Measurements from ENCODE around the gene CDC42BPA. TPM values are rescaled to one million over a fixed set of nuclear protein-coding genes. Genes with fewer than 3 reads are reported as not detected.
"Not testable (repeated sequence)": the region's sequence is repeated elsewhere in the genome, so short reads cannot be mapped to it uniquely, and the experiment has no call there.

The CDC42BPA gene
- total RNA-seq, 1 experiment from 2014 or later, result 48.6 TPM

- CTCF ChIA-PET, result no interaction called here
- intact Hi-C loops (cut with micrococcal nuclease; ENCODE audit: unreplicated experiment), result loop anchor here (10.0 kb wide), 1 partner anchor 428 kb away; no protein-coding TSS in a partner anchor
- peaks cover 3% of the 10 kb centered on the region for H3K9me3 Mint-ChIP-seq (ENCODE audit: low read depth, unreplicated experiment)
- no peak overlapping the region for H3K27ac Mint-ChIP-seq (ENCODE audit: unreplicated experiment)
- peaks cover 6% of the 10 kb centered on the region for H3K36me3 Mint-ChIP-seq (ENCODE audit: insufficient read depth, unreplicated experiment)
- no peaks in the 10 kb centered on the region for H3K27me3 Mint-ChIP-seq (ENCODE audit: unreplicated experiment)
- no TSS peak for BruUV-seq (replicated peaks)
- no peak for DNase-seq
- H3K4me1 Mint-ChIP-seq (ENCODE audit: low read depth, unreplicated experiment), result peaks cover 9% of the 10 kb centered on the region
- no peak for TF ChIP-seq CTCF (IDR thresholded peaks at IDR 0.05; ENCODE audit: unreplicated experiment)
- H3K4me3 Mint-ChIP-seq (ENCODE audit: low read depth, unreplicated experiment), result no peak overlapping the region
These were observed 312.0 kb downstream of the CDC42BPA start for GRCh38 chr1:227006226-227006796.

GRCh38 chr1:227004796-227005195 is 313.5 kb downstream of the CDC42BPA start:
- intact Hi-C loops (cut with micrococcal nuclease; ENCODE audit: unreplicated experiment), result loop anchor here (10.0 kb wide), 1 partner anchor 430 kb away; no protein-coding TSS in a partner anchor
- no TSS peak for BruUV-seq (replicated peaks)
- Mint-ChIP-seq H3K9me3 (ENCODE audit: low read depth, unreplicated experiment) (peaks cover 3% of the 10 kb centered on the region), H3K27me3 (ENCODE audit: unreplicated experiment) (no peaks in the 10 kb centered on the region), H3K36me3 (ENCODE audit: insufficient read depth, unreplicated experiment) (no peaks in the 10 kb centered on the region), H3K4me3 (ENCODE audit: low read depth, unreplicated experiment) (no peak overlapping the region), H3K4me1 (ENCODE audit: low read depth, unreplicated experiment) (no peaks in the 10 kb centered on the region), H3K27ac (ENCODE audit: unreplicated experiment) (no peak overlapping the region)
- no peak for DNase-seq
- CTCF ChIA-PET, result no interaction called here
- TF ChIP-seq CTCF (IDR thresholded peaks at IDR 0.05; ENCODE audit: unreplicated experiment), result no peak

GRCh38 chr1:227003165-227003564 is 315.1 kb downstream of the CDC42BPA start:
- H3K27ac Mint-ChIP-seq (ENCODE audit: unreplicated experiment), result no peak overlapping the region
- no peaks in the 10 kb centered on the region for H3K27me3 Mint-ChIP-seq (ENCODE audit: unreplicated experiment)
- no TSS peak for BruUV-seq (replicated peaks)
- TF ChIP-seq CTCF (IDR thresholded peaks at IDR 0.05; ENCODE audit: unreplicated experiment), result no peak
- H3K4me3 Mint-ChIP-seq (ENCODE audit: low read depth, unreplicated experiment), result no peak overlapping the region
- no peak for DNase-seq
- H3K9me3 Mint-ChIP-seq (ENCODE audit: low read depth, unreplicated experiment), result peaks cover 3% of the 10 kb centered on the region
- CTCF ChIA-PET, result no interaction called here
- H3K36me3 Mint-ChIP-seq (ENCODE audit: insufficient read depth, unreplicated experiment), result no peaks in the 10 kb centered on the region
- intact Hi-C loops (cut with micrococcal nuclease; ENCODE audit: unreplicated experiment), result loop anchor here (10.0 kb wide), 1 partner anchor 432 kb away; no protein-coding TSS in a partner anchor
- H3K4me1 Mint-ChIP-seq (ENCODE audit: low read depth, unreplicated experiment), result no peaks in the 10 kb centered on the region

- no peaks in the 10 kb centered on the region for H3K4me1 Mint-ChIP-seq (ENCODE audit: low read depth, unreplicated experiment)
- H3K27ac Mint-ChIP-seq (ENCODE audit: unreplicated experiment), result no peak overlapping the region
- CTCF ChIA-PET, result no interaction called here
- no TSS peak for BruUV-seq (replicated peaks)
- peaks cover 3% of the 10 kb centered on the region for H3K9me3 Mint-ChIP-seq (ENCODE audit: low read depth, unreplicated experiment)
- no peak overlapping the region for H3K4me3 Mint-ChIP-seq (ENCODE audit: low read depth, unreplicated experiment)
- no peak for TF ChIP-seq CTCF (IDR thresholded peaks at IDR 0.05; ENCODE audit: unreplicated experiment)
- no peak for DNase-seq
- intact Hi-C loops (cut with micrococcal nuclease; ENCODE audit: unreplicated experiment), result loop anchor here (10.0 kb wide), 1 partner anchor 432 kb away; no protein-coding TSS in a partner anchor
- H3K36me3 Mint-ChIP-seq (ENCODE audit: insufficient read depth, unreplicated experiment), result no peaks in the 10 kb centered on the region
- H3K27me3 Mint-ChIP-seq (ENCODE audit: unreplicated experiment), result no peaks in the 10 kb centered on the region
These were observed 315.7 kb downstream of the CDC42BPA start for GRCh38 chr1:227002531-227003049.

- intact Hi-C loops (cut with micrococcal nuclease; ENCODE audit: unreplicated experiment); H3K4me3 Mint-ChIP-seq (ENCODE audit: low read depth, unreplicated experiment); DNase-seq; H3K4me1 Mint-ChIP-seq (ENCODE audit: low read depth, unreplicated experiment); H3K36me3 Mint-ChIP-seq (ENCODE audit: insufficient read depth, unreplicated experiment); H3K27me3 Mint-ChIP-seq (ENCODE audit: unreplicated experiment); H3K27ac Mint-ChIP-seq (ENCODE audit: unreplicated experiment); BruUV-seq (replicated peaks); H3K9me3 Mint-ChIP-seq (ENCODE audit: low read depth, unreplicated experiment): not testable (repeated sequence)
- CTCF ChIA-PET, result interaction anchor here (0.7 kb wide), 1 partner anchor 448 kb away, joined by 3 read pairs; no protein-coding TSS in a partner anchor
These were observed 318.7 kb downstream of the CDC42BPA start for GRCh38 chr1:226999579-226999978.

Measured in Calu3 (cell line).